GM12801 (cell line): ENCODE results near the gene HOMER2.

ENCODE experiments used
- CTCF ChIP-seq: IDR thresholded peaks from one replicate; pipeline ENCODE4 v1.5.1; 2011; ENCODE audit warnings: control low read depth; ENCODE audit not compliant: insufficient read length; ENCODE audit errors: extremely low read depth

HOMER2 gene

GRCh38 chr15:82804575-82804949 is 148.0 kb downstream of the HOMER2 start:
- TF ChIP-seq CTCF: no peak

GRCh38 chr15:82803793-82804574 is 148.5 kb downstream of the HOMER2 start:
- TF ChIP-seq CTCF: no peak

GRCh38 chr15:82802497-82802896 is 150.0 kb downstream of the HOMER2 start:
- TF ChIP-seq CTCF: no peak

- TF ChIP-seq CTCF: no peak
These were observed 153.2 kb downstream of the HOMER2 start for GRCh38 chr15:82799183-82799841.
